Osteocyte (in vitro differentiated cells): ENCODE data around the gene SPSB4. TPM values are rescaled to one million over a fixed set of nuclear protein-coding genes. Genes with fewer than 3 reads are reported as not detected.

Experiments
- DNase-seq: peaks from one replicate; pipeline ENCODE4 v3.0.0; 2021; ENCODE audit warnings: mixed read lengths; ENCODE audit not compliant: unreplicated experiment; ENCODE audit errors: extremely low spot score
- H3K27ac Mint-ChIP-seq: one replicate; pipeline ENCODE4 v1.8.0; 2021; ENCODE audit warnings: mild to moderate bottlenecking, mixed read lengths; ENCODE audit not compliant: unreplicated experiment
- H3K27me3 Mint-ChIP-seq: one replicate; pipeline ENCODE4 v1.8.0; 2021; ENCODE audit warnings: mixed read lengths; ENCODE audit not compliant: unreplicated experiment
- H3K36me3 Mint-ChIP-seq: one replicate; pipeline ENCODE4 v1.8.0; 2021; ENCODE audit warnings: mixed read lengths; ENCODE audit not compliant: unreplicated experiment
- H3K4me1 Mint-ChIP-seq: one replicate; pipeline ENCODE4 v1.8.0; 2021; ENCODE audit warnings: mixed read lengths; ENCODE audit not compliant: unreplicated experiment
- H3K4me3 Mint-ChIP-seq: one replicate; pipeline ENCODE4 v1.8.0; 2021; ENCODE audit warnings: mild to moderate bottlenecking, moderate library complexity, mixed read lengths; ENCODE audit not compliant: unreplicated experiment
- H3K9me3 Mint-ChIP-seq: one replicate; pipeline ENCODE4 v1.8.0; 2021; ENCODE audit warnings: mixed read lengths; ENCODE audit not compliant: unreplicated experiment
- CTCF ChIP-seq: fragments of 200-600 bp; sonication (generic); IDR thresholded peaks from 2 replicates; pipeline ENCODE4 v1.5.0; 2021; ENCODE audit warnings: antibody characterized with exemption, mild to moderate bottlenecking, moderate library complexity
- total RNA-seq: library from RNA; stranded (reverse); gene quantifications from 2 replicates; pipeline ENCODE4 v1.2.1, GENCODE V29; 2021

The SPSB4 gene
- total RNA-seq, 1 donor from 2014 or later, result 3.3 TPM

- no peak for TF ChIP-seq CTCF
Measured at GRCh38 chr3:141021261-141021660, 29.9 kb upstream of the SPSB4 start.

GRCh38 chr3:141030296-141030695 lies 20.9 kb upstream of the SPSB4 start:
- Mint-ChIP-seq H3K27ac (no peak overlapping the region), H3K36me3 (no peaks in the 10 kb centered on the region), H3K9me3 (no peaks in the 10 kb centered on the region), H3K4me3 (no peak overlapping the region), H3K4me1 (no peaks in the 10 kb centered on the region), H3K27me3 (peaks cover 20% of the 10 kb centered on the region)
- DNase-seq, result no peak
- TF ChIP-seq CTCF, result no peak

More at GRCh38 chr3:141021261-141021660, 29.9 kb upstream of the SPSB4 start:
- H3K36me3 Mint-ChIP-seq, result no peaks in the 10 kb centered on the region
- peaks cover 21% of the 10 kb centered on the region for H3K27me3 Mint-ChIP-seq
- DNase-seq, result no peak
- no peak overlapping the region for H3K27ac Mint-ChIP-seq
- H3K4me3 Mint-ChIP-seq, result no peak overlapping the region
- H3K9me3 Mint-ChIP-seq, result no peaks in the 10 kb centered on the region
- no peaks in the 10 kb centered on the region for H3K4me1 Mint-ChIP-seq

GRCh38 chr3:141039589-141039988 lies 11.6 kb upstream of the SPSB4 start:
- Mint-ChIP-seq H3K36me3 (no peaks in the 10 kb centered on the region), H3K27ac (no peak overlapping the region), H3K4me3 (no peak overlapping the region), H3K9me3 (no peaks in the 10 kb centered on the region), H3K4me1 (no peaks in the 10 kb centered on the region), H3K27me3 (peaks cover 9% of the 10 kb centered on the region)
- no peak for TF ChIP-seq CTCF
- DNase-seq, result no peak

GRCh38 chr3:141044695-141045641 lies 6.2 kb upstream of the SPSB4 start:
- H3K9me3 Mint-ChIP-seq, result no peaks in the 10 kb centered on the region
- no peak overlapping the region for H3K27ac Mint-ChIP-seq
- no peak for DNase-seq
- no peak for TF ChIP-seq CTCF
- H3K4me1 Mint-ChIP-seq, result no peaks in the 10 kb centered on the region
- H3K36me3 Mint-ChIP-seq, result no peaks in the 10 kb centered on the region
- no peak overlapping the region for H3K4me3 Mint-ChIP-seq
- H3K27me3 Mint-ChIP-seq, result peaks cover 31% of the 10 kb centered on the region

- H3K4me3 Mint-ChIP-seq, result no peak overlapping the region
- H3K4me1 Mint-ChIP-seq, result peaks cover 3% of the 10 kb centered on the region
- no peak for TF ChIP-seq CTCF
- H3K9me3 Mint-ChIP-seq, result no peaks in the 10 kb centered on the region
- no peak for DNase-seq
- H3K27me3 Mint-ChIP-seq, result peaks cover 34% of the 10 kb centered on the region
- H3K27ac Mint-ChIP-seq, result no peak overlapping the region
- no peaks in the 10 kb centered on the region for H3K36me3 Mint-ChIP-seq
Measured at GRCh38 chr3:141045849-141046248, 5.3 kb upstream of the SPSB4 start.
